Measurements from ENCODE around the gene P2RX7.

The P2RX7 gene

GRCh38 chr12:121111684-121112083 lies 21.0 kb upstream of the P2RX7 start:
- H3K27ac ChIP-seq (ENCODE audit: low read length) = no peak overlapping the region
- H3K4me3 ChIP-seq (ENCODE audit: low read length in 2 of 2) = no peak overlapping the region
- no peaks in the 10 kb centered on the region for H3K4me1 ChIP-seq (ENCODE audit: control insufficient read depth, insufficient read depth, low read length)
- no peak overlapping the region for H3K9ac ChIP-seq (ENCODE audit: low read length in 2 of 2)
- H3K9me3 ChIP-seq (ENCODE audit: control insufficient read depth in 2 of 2, low read length in 2 of 2) = no peaks in the 10 kb centered on the region
- H3K36me3 ChIP-seq (ENCODE audit: control insufficient read depth in 2 of 2, insufficient read depth in 2 of 2, low read length in 2 of 2) = no peaks in the 10 kb centered on the region
- H3K27me3 ChIP-seq (ENCODE audit: control insufficient read depth in 1 of 2, insufficient read depth in 2 of 2, low read length in 2 of 2) = no peaks in the 10 kb centered on the region

GRCh38 chr12:121112496-121112895 lies 20.2 kb upstream of the P2RX7 start:
- Histone ChIP-seq H3K9ac (ENCODE audit: low read length in 2 of 2) (no peak overlapping the region), H3K27me3 (ENCODE audit: control insufficient read depth in 1 of 2, insufficient read depth in 2 of 2, low read length in 2 of 2) (no peaks in the 10 kb centered on the region), H3K4me1 (ENCODE audit: control insufficient read depth, insufficient read depth, low read length) (no peaks in the 10 kb centered on the region), H3K4me3 (ENCODE audit: low read length in 2 of 2) (no peak overlapping the region), H3K9me3 (ENCODE audit: control insufficient read depth in 2 of 2, low read length in 2 of 2) (no peaks in the 10 kb centered on the region), H3K36me3 (ENCODE audit: control insufficient read depth in 2 of 2, insufficient read depth in 2 of 2, low read length in 2 of 2) (no peaks in the 10 kb centered on the region), H3K27ac (ENCODE audit: low read length) (no peak overlapping the region)

GRCh38 chr12:121113057-121113456 lies 19.6 kb upstream of the P2RX7 start:
- no peaks in the 10 kb centered on the region for H3K9me3 ChIP-seq (ENCODE audit: control insufficient read depth in 2 of 2, low read length in 2 of 2)
- no peaks in the 10 kb centered on the region for H3K27me3 ChIP-seq (ENCODE audit: control insufficient read depth in 1 of 2, insufficient read depth in 2 of 2, low read length in 2 of 2)
- no peaks in the 10 kb centered on the region for H3K36me3 ChIP-seq (ENCODE audit: control insufficient read depth in 2 of 2, insufficient read depth in 2 of 2, low read length in 2 of 2)
- no peaks in the 10 kb centered on the region for H3K4me1 ChIP-seq (ENCODE audit: control insufficient read depth, insufficient read depth, low read length)
- H3K9ac ChIP-seq (ENCODE audit: low read length in 2 of 2) = no peak overlapping the region
- H3K4me3 ChIP-seq (ENCODE audit: low read length in 2 of 2) = no peak overlapping the region
- H3K27ac ChIP-seq (ENCODE audit: low read length) = no peak overlapping the region

- Histone ChIP-seq H3K9ac (ENCODE audit: low read length in 2 of 2) (no peak overlapping the region), H3K36me3 (ENCODE audit: control insufficient read depth in 2 of 2, insufficient read depth in 2 of 2, low read length in 2 of 2) (no peaks in the 10 kb centered on the region), H3K27ac (ENCODE audit: low read length) (no peak overlapping the region), H3K27me3 (ENCODE audit: control insufficient read depth in 1 of 2, insufficient read depth in 2 of 2, low read length in 2 of 2) (no peaks in the 10 kb centered on the region), H3K4me1 (ENCODE audit: control insufficient read depth, insufficient read depth, low read length) (no peaks in the 10 kb centered on the region), H3K9me3 (ENCODE audit: control insufficient read depth in 2 of 2, low read length in 2 of 2) (no peaks in the 10 kb centered on the region), H3K4me3 (ENCODE audit: low read length in 2 of 2) (no peak overlapping the region)
Observed at GRCh38 chr12:121114019-121114639, 18.5 kb upstream of the P2RX7 start.

GRCh38 chr12:121114806-121115205 lies 17.9 kb upstream of the P2RX7 start:
- no peak overlapping the region for H3K27ac ChIP-seq (ENCODE audit: low read length)
- H3K36me3 ChIP-seq (ENCODE audit: control insufficient read depth in 2 of 2, insufficient read depth in 2 of 2, low read length in 2 of 2) = no peaks in the 10 kb centered on the region
- no peaks in the 10 kb centered on the region for H3K27me3 ChIP-seq (ENCODE audit: control insufficient read depth in 1 of 2, insufficient read depth in 2 of 2, low read length in 2 of 2)

GRCh38 chr12:121115530-121115929 lies 17.1 kb upstream of the P2RX7 start:
- no peak overlapping the region for H3K27ac ChIP-seq (ENCODE audit: low read length)
- no peaks in the 10 kb centered on the region for H3K27me3 ChIP-seq (ENCODE audit: control insufficient read depth in 1 of 2, insufficient read depth in 2 of 2, low read length in 2 of 2)
- no peaks in the 10 kb centered on the region for H3K9me3 ChIP-seq (ENCODE audit: control insufficient read depth in 2 of 2, low read length in 2 of 2)
- H3K4me3 ChIP-seq (ENCODE audit: low read length in 2 of 2) = no peak overlapping the region
- no peaks in the 10 kb centered on the region for H3K36me3 ChIP-seq (ENCODE audit: control insufficient read depth in 2 of 2, insufficient read depth in 2 of 2, low read length in 2 of 2)
- H3K4me1 ChIP-seq (ENCODE audit: control insufficient read depth, insufficient read depth, low read length) = no peaks in the 10 kb centered on the region
- H3K9ac ChIP-seq (ENCODE audit: low read length in 2 of 2) = no peak overlapping the region

More at GRCh38 chr12:121114806-121115205, 17.9 kb upstream of the P2RX7 start:
- Histone ChIP-seq H3K4me1 (ENCODE audit: control insufficient read depth, insufficient read depth, low read length) (no peaks in the 10 kb centered on the region), H3K9ac (ENCODE audit: low read length in 2 of 2) (no peak overlapping the region), H3K4me3 (ENCODE audit: low read length in 2 of 2) (no peak overlapping the region), H3K9me3 (ENCODE audit: control insufficient read depth in 2 of 2, low read length in 2 of 2) (no peaks in the 10 kb centered on the region)

- no peaks in the 10 kb centered on the region for H3K9me3 ChIP-seq (ENCODE audit: control insufficient read depth in 2 of 2, low read length in 2 of 2)
- H3K27ac ChIP-seq (ENCODE audit: low read length) = no peak overlapping the region
- H3K27me3 ChIP-seq (ENCODE audit: control insufficient read depth in 1 of 2, insufficient read depth in 2 of 2, low read length in 2 of 2) = peaks cover 0 to 2% of the 10 kb centered on the region in 2 donors
- H3K36me3 ChIP-seq (ENCODE audit: control insufficient read depth in 2 of 2, insufficient read depth in 2 of 2, low read length in 2 of 2) = no peaks in the 10 kb centered on the region
- H3K4me1 ChIP-seq (ENCODE audit: control insufficient read depth, insufficient read depth, low read length) = no peaks in the 10 kb centered on the region
- H3K9ac ChIP-seq (ENCODE audit: low read length in 2 of 2) = no peak overlapping the region
- H3K4me3 ChIP-seq (ENCODE audit: low read length in 2 of 2) = no peak overlapping the region
Observed at GRCh38 chr12:121116318-121117225, 16.1 kb upstream of the P2RX7 start.

GRCh38 chr12:121117226-121117777 lies 15.4 kb upstream of the P2RX7 start:
- no peaks in the 10 kb centered on the region for H3K9me3 ChIP-seq (ENCODE audit: control insufficient read depth in 2 of 2, low read length in 2 of 2)
- H3K27ac ChIP-seq (ENCODE audit: low read length) = no peak overlapping the region
- no peak overlapping the region for H3K4me3 ChIP-seq (ENCODE audit: low read length in 2 of 2)
- H3K27me3 ChIP-seq (ENCODE audit: control insufficient read depth in 1 of 2, insufficient read depth in 2 of 2, low read length in 2 of 2) = peaks cover 0 to 2% of the 10 kb centered on the region in 2 donors
- H3K36me3 ChIP-seq (ENCODE audit: control insufficient read depth in 2 of 2, insufficient read depth in 2 of 2, low read length in 2 of 2) = no peaks in the 10 kb centered on the region
- H3K4me1 ChIP-seq (ENCODE audit: control insufficient read depth, insufficient read depth, low read length) = no peaks in the 10 kb centered on the region
- no peak overlapping the region for H3K9ac ChIP-seq (ENCODE audit: low read length in 2 of 2)

- peaks cover 0 to 2% of the 10 kb centered on the region in 2 donors for H3K27me3 ChIP-seq (ENCODE audit: control insufficient read depth in 1 of 2, insufficient read depth in 2 of 2, low read length in 2 of 2)
- no peak overlapping the region for H3K9ac ChIP-seq (ENCODE audit: low read length in 2 of 2)
- H3K9me3 ChIP-seq (ENCODE audit: control insufficient read depth in 2 of 2, low read length in 2 of 2) = no peaks in the 10 kb centered on the region
- no peak overlapping the region for H3K27ac ChIP-seq (ENCODE audit: low read length)
- no peaks in the 10 kb centered on the region for H3K4me1 ChIP-seq (ENCODE audit: control insufficient read depth, insufficient read depth, low read length)
- no peak overlapping the region for H3K4me3 ChIP-seq (ENCODE audit: low read length in 2 of 2)
- H3K36me3 ChIP-seq (ENCODE audit: control insufficient read depth in 2 of 2, insufficient read depth in 2 of 2, low read length in 2 of 2) = no peaks in the 10 kb centered on the region
Observed at GRCh38 chr12:121120323-121120722, 12.4 kb upstream of the P2RX7 start.

GRCh38 chr12:121120989-121121755 lies 11.5 kb upstream of the P2RX7 start:
- peaks cover 0 to 2% of the 10 kb centered on the region in 2 donors for H3K27me3 ChIP-seq (ENCODE audit: control insufficient read depth in 1 of 2, insufficient read depth in 2 of 2, low read length in 2 of 2)
- H3K4me3 ChIP-seq (ENCODE audit: low read length in 2 of 2) = no peak overlapping the region
- H3K27ac ChIP-seq (ENCODE audit: low read length) = no peak overlapping the region
- no peaks in the 10 kb centered on the region for H3K9me3 ChIP-seq (ENCODE audit: control insufficient read depth in 2 of 2, low read length in 2 of 2)
- H3K4me1 ChIP-seq (ENCODE audit: control insufficient read depth, insufficient read depth, low read length) = no peaks in the 10 kb centered on the region
- no peaks in the 10 kb centered on the region for H3K36me3 ChIP-seq (ENCODE audit: control insufficient read depth in 2 of 2, insufficient read depth in 2 of 2, low read length in 2 of 2)
- H3K9ac ChIP-seq (ENCODE audit: low read length in 2 of 2) = no peak overlapping the region

Measured in stomach smooth muscle (tissue), 2 donors.